ENCODE results near the gene SIK3. TPM values are rescaled to one million over a fixed set of nuclear protein-coding genes. Genes with fewer than 3 reads are reported as not detected.
A peak's percentile ranks its signal among the peaks of the same experiment; 100 is the strongest.

The SIK3 gene
- total RNA-seq, 1 experiment from 2014 or later: 15.2 TPM

DNA sequence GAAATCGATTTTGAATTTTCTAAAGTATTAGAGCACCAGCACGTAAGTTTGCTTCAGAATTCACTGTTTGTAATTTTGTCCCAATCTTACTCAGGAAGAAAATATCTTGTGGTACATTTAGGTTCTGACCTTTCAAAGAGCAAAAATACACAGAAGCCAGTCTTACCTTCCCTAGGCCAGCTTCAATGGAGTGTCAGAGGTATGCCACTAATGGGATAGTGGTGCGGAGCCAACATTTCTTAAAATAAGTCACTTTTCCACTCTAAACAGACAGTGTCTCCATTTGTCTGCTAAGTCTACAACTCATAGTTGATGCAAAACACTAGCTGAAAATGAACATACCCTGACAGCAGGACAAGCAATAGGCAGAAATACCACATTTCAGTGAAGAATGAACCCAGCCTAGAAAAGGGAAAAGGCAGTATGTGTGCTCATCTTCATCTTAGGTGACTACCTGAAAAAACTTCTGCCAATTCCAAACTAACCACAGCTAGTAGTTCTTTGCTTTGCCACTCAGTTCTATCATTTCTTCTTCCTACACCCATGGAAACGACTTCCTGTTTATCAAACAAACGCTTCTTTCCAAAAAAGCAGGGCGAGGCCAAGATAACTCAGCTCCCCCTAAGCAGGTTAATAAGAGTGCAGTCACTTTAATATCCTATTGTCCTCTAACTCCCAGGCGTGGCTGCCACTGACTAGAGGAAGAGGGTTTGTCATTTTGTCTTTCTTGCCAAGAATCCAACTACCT, 166.8 kb downstream of the SIK3 start:
- peak; percentile 64 for DNase-seq (ENCODE audit: low read depth)

DNA sequence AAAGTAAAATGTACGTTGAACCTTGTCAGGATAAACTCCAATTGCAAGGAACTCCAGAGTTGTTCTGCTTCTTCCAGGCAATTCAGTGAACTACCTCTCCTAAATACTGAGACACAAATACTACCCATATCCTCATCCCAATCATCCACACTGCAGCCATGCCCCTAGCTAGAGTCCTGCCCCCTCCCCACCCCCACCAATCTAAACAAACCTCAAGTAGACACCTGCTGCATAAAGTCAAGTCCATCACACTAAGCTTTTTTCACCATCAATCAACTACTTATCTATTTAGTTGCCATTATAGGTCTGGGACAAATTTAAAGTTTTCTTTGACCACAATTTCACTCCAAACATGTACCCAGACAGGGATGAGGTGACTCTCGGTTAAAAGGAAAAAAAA, 167.6 kb downstream of the SIK3 start:
- DNase-seq (ENCODE audit: low read depth): no peak

- peak; percentile 32 for DNase-seq (ENCODE audit: low read depth)
Observed at GRCh38 chr11:116930177-116930576, 168.1 kb downstream of the SIK3 start.

- no peak for DNase-seq (ENCODE audit: low read depth)
Observed at GRCh38 chr11:116929414-116930090, 168.7 kb downstream of the SIK3 start.

DNA sequence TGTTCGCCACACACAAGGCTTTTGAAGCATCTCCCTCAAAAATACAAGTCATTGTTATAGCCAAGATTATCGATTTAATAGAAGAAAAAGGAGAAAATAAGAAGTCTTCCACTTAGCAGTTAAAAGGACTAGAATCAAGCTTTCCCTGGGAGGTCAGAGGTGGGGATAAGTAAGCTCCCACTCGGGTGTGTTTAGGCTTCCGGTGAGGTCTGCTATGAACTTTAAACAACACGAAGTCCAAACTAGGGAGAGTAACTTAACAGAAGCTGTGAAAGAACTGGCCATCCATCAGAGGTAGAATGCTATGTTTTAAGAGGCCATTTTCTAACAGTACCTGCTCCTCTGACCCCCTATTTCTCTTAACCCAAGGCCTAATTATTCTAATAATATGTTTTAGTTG, 169.4 kb downstream of the SIK3 start:
- DNase-seq (ENCODE audit: low read depth): no peak

DNA sequence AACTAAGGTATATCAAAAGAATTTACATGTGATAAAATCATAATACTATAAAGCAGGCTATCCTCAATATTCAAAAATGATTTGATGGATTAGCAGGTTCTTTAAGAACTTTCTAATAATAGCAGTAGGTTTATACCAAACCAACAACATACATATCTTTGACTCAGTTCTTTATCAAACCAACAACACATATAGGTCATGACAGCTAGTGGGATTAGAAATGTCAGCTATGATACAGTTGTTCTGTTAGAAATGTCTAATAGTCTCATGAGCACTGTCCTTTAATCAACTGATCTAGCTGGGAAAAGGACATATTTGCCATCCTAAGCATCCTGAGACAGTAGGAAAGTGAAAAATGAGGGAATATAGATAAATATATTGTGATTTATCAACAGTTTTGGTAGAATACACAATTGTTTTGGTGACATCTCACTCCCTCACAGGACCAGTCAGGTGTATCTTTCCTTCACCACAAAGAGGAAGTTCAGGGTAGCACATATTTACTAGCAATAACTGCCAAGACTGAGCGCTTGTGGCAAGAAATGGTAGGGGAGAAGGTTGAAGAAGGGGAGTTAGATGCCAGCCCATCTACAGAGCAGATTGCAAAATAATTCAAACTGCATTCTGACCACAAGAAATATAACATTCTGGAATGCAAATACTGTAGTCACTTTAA, 170.0 kb downstream of the SIK3 start:
- DNase-seq (ENCODE audit: low read depth): no peak

DNA sequence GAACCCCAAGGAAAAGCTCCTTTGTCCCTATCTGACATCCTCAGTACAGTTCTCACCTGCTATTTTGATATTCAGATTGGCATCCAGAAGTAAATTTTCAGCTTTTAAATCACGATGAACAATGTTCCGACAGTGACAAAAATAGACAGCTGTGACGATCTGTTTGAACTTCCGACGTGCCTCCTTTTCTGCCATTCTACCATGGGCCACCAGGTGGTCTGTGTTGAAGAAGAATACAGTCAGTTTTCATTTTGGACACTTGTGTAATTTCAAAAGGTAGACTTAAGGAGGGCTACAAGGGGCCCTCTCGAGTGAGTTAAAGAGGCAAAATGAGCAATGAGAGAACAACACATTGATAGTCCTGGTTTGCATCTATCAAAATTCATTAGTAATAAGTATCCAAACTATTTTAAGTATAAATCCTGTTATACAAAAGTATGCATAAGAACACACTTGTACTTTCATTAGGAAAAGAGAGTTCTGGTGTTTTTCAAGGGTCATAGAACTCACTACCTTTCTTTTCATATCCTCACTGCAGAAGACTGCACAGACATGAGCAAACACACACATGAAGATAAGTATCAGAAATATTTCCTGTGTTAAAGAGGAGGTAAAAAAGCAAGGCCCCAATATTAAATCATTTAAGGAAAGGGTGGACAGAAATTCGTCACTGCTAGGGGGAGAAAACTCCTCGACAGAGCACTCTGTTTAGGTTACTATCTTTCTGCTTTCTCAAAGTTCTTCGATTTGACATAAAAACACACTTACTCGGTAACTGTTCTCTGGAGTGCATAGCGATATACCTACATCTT, 170.9 kb downstream of the SIK3 start:
- DNase-seq (ENCODE audit: low read depth): no peak

DNA sequence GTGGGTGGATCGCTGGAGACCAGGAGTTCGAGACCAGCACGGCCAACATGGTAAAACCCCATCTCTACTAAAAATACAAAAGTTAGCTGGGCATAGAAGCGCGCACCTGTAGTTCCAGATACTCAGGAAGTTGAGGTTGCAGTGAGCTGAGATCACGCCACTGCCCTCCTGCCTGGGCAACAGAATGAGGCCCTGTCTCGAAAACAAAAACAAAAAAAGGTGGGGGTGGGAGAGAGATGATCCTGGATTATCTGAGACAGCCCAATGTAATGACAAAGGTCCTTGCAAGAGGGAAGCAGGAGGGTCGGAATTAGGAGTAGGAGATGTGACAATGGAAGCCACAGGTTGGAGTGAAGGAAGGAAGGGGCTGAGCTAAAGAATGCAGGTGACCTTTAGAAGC, 173.2 kb downstream of the SIK3 start:
- DNase-seq (ENCODE audit: low read depth): no peak

DNA sequence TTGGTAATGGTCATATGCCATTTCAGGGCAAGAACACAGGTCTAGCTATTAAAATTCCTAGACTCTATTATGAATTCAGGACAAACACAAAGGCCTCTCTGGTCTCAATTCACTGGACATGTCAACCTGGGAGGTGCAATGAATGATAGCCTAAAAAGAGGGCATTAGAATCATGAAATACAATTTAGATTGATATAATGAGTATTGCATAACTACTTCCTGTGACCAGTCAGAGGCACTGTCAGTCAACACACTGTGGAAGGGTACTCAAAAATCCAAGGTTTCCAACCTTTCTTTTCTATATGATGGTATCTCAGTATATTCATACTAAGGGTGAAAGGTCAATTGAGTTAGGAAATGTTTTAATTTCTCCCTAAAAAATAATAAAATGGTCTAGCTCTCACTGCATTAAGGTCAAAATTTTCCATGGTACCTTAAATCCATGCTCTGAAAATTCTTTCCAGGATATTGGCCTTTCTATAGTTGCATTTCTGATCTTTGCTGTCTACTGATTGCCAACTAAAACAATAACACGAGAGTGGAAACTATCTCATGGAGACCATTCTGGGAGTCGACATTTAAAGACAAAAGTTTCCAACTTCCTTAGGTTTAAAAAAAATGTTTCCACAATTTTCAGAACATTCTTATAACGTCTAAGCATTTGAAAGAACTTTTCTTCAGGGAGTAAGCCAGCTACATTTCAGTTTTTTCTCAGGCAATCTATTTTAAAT, 179.1 kb downstream of the SIK3 start:
- DNase-seq (ENCODE audit: low read depth): no peak

DNA sequence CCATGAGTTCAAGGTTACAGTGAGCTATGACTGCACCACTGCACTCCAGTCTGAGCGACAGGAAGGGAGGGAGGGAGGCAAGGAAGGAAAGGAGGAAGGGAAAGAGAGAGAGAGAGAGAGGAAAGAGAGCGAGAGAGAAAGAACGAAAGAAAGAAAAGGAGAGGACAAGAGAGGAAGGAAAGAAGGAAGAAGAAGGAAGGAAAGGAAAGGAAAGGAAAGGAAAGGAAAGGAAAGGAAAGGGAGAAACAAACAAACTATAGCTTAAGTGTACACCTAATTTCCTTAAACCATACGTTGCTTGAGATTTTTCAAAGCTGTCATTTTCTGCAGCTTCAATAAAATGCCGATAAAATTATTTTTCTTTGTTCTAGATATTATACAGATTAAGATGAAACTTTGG, 180.6 kb downstream of the SIK3 start:
- no peak for DNase-seq (ENCODE audit: low read depth)

- no peak for DNase-seq (ENCODE audit: low read depth)
Observed at GRCh38 chr11:116916886-116917285, 181.3 kb downstream of the SIK3 start.

- no peak for DNase-seq (ENCODE audit: low read depth)
Observed at GRCh38 chr11:116916052-116916451, 182.2 kb downstream of the SIK3 start.

- DNase-seq (ENCODE audit: low read depth): peak; percentile 33
Observed at GRCh38 chr11:116913000-116913399, 185.2 kb downstream of the SIK3 start.

DNA sequence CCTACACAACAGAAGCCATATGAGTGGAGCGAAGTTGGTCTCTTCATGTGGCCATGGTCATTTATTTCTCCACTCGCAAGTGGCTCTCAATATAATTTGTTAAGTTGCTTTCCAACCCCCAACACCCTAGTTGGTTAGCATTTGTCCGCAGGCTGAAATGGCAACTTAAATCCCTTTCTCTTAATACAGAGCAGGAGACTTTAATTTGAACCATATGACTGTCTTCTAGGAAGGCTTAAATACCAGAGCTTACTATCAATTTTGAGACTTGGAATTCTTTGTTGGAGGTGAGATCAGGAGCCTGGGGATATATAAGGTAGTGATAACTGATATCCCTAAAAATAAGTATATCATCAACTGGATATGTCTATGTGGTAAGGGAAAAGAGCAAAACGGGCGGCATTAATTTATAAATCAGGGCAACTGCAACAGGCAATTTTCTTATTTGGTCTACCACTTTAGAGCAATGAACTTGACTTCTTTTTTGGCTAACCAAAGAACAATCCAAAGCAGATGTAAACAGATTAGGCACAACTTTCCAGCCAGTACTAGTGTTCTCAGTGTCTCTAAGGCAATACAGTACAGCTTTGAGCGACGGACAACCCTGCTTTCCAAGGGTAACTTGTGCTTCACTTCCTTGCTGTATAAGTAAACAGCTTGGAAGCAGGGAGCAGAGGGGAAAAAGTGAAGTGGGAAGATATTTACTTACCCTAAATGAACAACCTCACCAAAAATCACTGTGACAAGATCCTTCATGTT, 186.1 kb downstream of the SIK3 start:
- DNase-seq (ENCODE audit: low read depth): no peak

GRCh38 chr11:116910847-116911246, 187.4 kb downstream of the SIK3 start:
- no peak for DNase-seq (ENCODE audit: low read depth)

DNA sequence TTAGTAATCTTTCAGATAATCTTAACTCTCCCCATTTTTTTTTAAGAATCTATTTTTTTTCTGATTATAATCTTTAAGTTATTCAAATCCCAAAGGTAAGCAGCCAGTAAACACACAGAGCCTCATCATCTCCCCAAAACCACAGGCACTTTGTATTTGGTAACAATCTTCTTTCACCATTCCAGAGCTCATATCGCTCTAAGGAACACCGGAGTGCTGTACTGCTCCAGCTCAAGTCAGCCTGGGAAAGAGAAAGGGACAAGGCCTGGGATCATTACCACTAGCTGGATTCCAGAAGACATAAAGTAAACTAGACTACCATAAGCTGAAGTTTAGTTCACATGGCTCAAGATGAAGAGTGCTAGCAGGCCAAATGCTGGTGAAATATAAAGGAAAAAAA, 187.8 kb downstream of the SIK3 start:
- DNase-seq (ENCODE audit: low read depth): no peak

- DNase-seq (ENCODE audit: low read depth): no peak
Observed at GRCh38 chr11:116909245-116909644, 189.0 kb downstream of the SIK3 start.

DNA sequence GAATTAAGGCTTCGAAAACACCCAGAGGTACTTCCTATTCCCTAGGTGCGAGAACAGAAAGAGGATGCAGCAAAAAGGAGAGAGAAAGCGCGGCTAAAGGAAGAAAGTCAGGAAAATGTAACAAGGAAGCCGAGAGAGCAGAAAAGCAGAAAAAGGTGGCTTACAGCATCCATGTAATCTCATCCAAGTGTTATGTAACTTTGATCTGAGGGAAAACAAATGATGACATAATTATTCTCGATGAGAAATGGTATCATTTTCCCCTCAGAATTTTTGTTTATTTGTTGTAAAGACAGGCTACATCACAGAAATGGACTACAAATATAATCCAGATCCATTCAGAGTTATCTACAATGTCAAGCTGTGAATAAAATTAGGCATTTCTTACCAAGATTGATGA, 191.7 kb downstream of the SIK3 start:
- no peak for DNase-seq (ENCODE audit: low read depth)

DNA sequence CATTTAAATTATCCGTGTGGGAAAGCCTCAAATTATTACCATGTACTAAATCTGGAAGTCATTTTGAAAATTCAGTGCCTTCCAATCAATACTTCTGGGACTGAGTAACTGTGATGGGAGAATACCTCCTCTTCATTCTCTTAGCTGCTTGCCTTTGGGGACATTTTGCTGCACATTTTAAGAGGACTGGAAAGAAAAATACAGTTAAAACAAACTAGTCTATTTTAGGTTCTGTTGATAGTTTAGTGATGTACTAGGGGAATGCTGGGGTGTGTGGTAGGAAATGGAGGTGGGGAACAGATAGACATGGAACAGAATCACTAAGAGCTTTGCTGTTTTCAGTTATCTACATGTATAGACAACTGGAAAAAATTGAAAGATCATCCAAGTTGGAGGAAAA, 195.1 kb downstream of the SIK3 start:
- no peak for DNase-seq (ENCODE audit: low read depth)

- no peak for DNase-seq (ENCODE audit: low read depth)
Observed at GRCh38 chr11:116901964-116902688, 196.1 kb downstream of the SIK3 start.
